Fibroblast of gingiva (primary cell): ENCODE data around the gene MAMDC4.
"Not testable (repeated sequence)": the region's sequence is repeated elsewhere in the genome, so short reads cannot be mapped to it uniquely, and the experiment has no call there.

Experiments used
- DNase-seq: peaks from one replicate; pipeline ENCODE4 v3.0.0-alpha.2; 2011; ENCODE audit warnings: low read depth

MAMDC4 gene

GRCh38 chr9:136862849-136863622 is 10.9 kb downstream of the MAMDC4 start:
- no peak for DNase-seq

- no peak for DNase-seq
Measured at GRCh38 chr9:136863623-136864273, 11.6 kb downstream of the MAMDC4 start.

- no peak for DNase-seq
Measured at GRCh38 chr9:136865041-136865767, 13.1 kb downstream of the MAMDC4 start.

- no peak for DNase-seq
Measured at GRCh38 chr9:136865768-136866103, 13.6 kb downstream of the MAMDC4 start.

- not testable (repeated sequence) for DNase-seq
Measured at GRCh38 chr9:136866898-136867421, 14.8 kb downstream of the MAMDC4 start.

GRCh38 chr9:136867480-136867879 is 15.3 kb downstream of the MAMDC4 start:
- DNase-seq = no peak

- DNase-seq = no peak
Measured at GRCh38 chr9:136867917-136868316, 15.8 kb downstream of the MAMDC4 start.

GRCh38 chr9:136868644-136869043 is 16.5 kb downstream of the MAMDC4 start:
- DNase-seq = no peak

GRCh38 chr9:136869611-136870010 is 17.5 kb downstream of the MAMDC4 start:
- DNase-seq = not testable (repeated sequence)

- no peak for DNase-seq
Measured at GRCh38 chr9:136875155-136875554, 23.0 kb downstream of the MAMDC4 start.

- no peak for DNase-seq
Measured at GRCh38 chr9:136876476-136876875, 24.3 kb downstream of the MAMDC4 start.

- DNase-seq = no peak
Measured at GRCh38 chr9:136880651-136881050, 28.5 kb downstream of the MAMDC4 start.

GRCh38 chr9:136881691-136882108 is 29.6 kb downstream of the MAMDC4 start:
- DNase-seq = no peak

GRCh38 chr9:136882109-136882946 is 30.2 kb downstream of the MAMDC4 start:
- peak; percentile 56 for DNase-seq

- DNase-seq = not testable (repeated sequence)
Measured at GRCh38 chr9:136882947-136883283, 30.8 kb downstream of the MAMDC4 start.

- DNase-seq = not testable (repeated sequence)
Measured at GRCh38 chr9:136883670-136884069, 31.5 kb downstream of the MAMDC4 start.

GRCh38 chr9:136885950-136886578 is 33.9 kb downstream of the MAMDC4 start, which contains the start of gene TRAF2:
TSS of gene TRAF2 (plus strand) at chr9:136886516. CDS start at chr9:136898741, 12,225 bp downstream.
- DNase-seq = peak; percentile 100

- peak; percentile 22 for DNase-seq
Measured at GRCh38 chr9:136886610-136887597, 34.8 kb downstream of the MAMDC4 start.

GRCh38 chr9:136888454-136888853 is 36.3 kb downstream of the MAMDC4 start:
- no peak for DNase-seq

GRCh38 chr9:136889858-136890257 is 37.7 kb downstream of the MAMDC4 start:
- no peak for DNase-seq
